Body of pancreas (tissue), 4 donors: Measurements from ENCODE around the gene HOXC11.

Experiments used
- CTCF ChIP-seq, 7 experiments: fragments of 450-650 bp in 4 of 7; fragments of 200-600 bp in 3 of 7; sonication (generic) in 3 of 7; IDR thresholded peaks; one replicate each; pipeline ENCODE4 v1.5.1; 2016 to 2019; ENCODE audit warnings: antibody characterized with exemption in 7 of 7
- POLR2A ChIP-seq, 3 donors: fragments of 450-650 bp; IDR thresholded peaks; one replicate each; pipeline ENCODE4 v1.6.1; 2016; ENCODE audit warnings: antibody characterized with exemption in 3 of 3, mild to moderate bottlenecking in 2 of 3

- TF ChIP-seq POLR2A (IDR thresholded peaks at IDR 0.05), result no peak
- no peak for TF ChIP-seq CTCF (IDR thresholded peaks at IDR 0.05)
Observed at GRCh38 chr12:53980104-53980801, 7.3 kb downstream of the HOXC11 start.
